HepG2 (cell line): ENCODE data around the gene UMOD. TPM values are rescaled to one million over a fixed set of nuclear protein-coding genes. Genes with fewer than 3 reads are reported as not detected.

ENCODE experiments used
- ATAC-seq: fragments of 200-7000 bp; cut with Tn5 transposase; 3 replicates; pipeline ENCODE4 v1.9.1; 2020; ENCODE audit warnings: mild to moderate bottlenecking, moderate library complexity
- BruUV-seq: library from RNA; stranded (reverse); fragments of 400-500 nt; replicated peaks from 2 replicates; lab custom pipeline; 2021; lab: Mats Ljungman, UMichigan
- CTCF ChIA-PET: fragments of 300-600 bp; formaldehyde crosslinking; extraction: SDS; loops from one replicate; lab custom pipeline; 2021; ENCODE audit warnings: low total read pairs, inconsistent platforms, low intra/inter-chr PET ratio; lab: Yijun Ruan, JAX
- POLR2A ChIA-PET: fragments of 350-600 bp; sonication (Branson Sonifier 250); formaldehyde crosslinking; loops from one replicate; lab custom pipeline; 2020; ENCODE audit warnings: antibody characterized with exemption, inconsistent platforms; lab: Yijun Ruan, JAX
- DNase-seq: peaks from one replicate; pipeline ENCODE4 v3.0.0-alpha.2; 2015; ENCODE audit warnings: low spot score
- FAIRE-seq: peaks from 3 replicates; lab custom pipeline; 2011; peaks lifted over from hg19 to GRCh38; lab: Jason Lieb, UNC
- H2AFZ ChIP-seq: one replicate; pipeline ENCODE4 v1.6.1; 2011; ENCODE audit warnings: low read length, inconsistent platforms
- H3K27ac ChIP-seq: fragments of 300-600 bp; 3 replicates; pipeline ENCODE4 v1.8.0; 2011; ENCODE audit warnings: mixed run types, mild to moderate bottlenecking, mixed read lengths, low read length, inconsistent platforms; ENCODE audit not compliant: insufficient read depth; ENCODE audit errors: extremely low read length
- H3K27me3 ChIP-seq, 2 experiments: fragments of 200-600 bp in 1 of 2; 2 replicates in 1 of 2; 3 replicates in 1 of 2; pipeline versions ENCODE4 v1.6.0 to v1.8.0; 2011; ENCODE audit warnings: low read length in 2 of 2, mild to moderate bottlenecking in 2 of 2, moderate library complexity in 2 of 2, inconsistent platforms in 1 of 2; ENCODE audit not compliant: insufficient read depth in 2 of 2, control insufficient read depth in 1 of 2
- H3K36me3 ChIP-seq, 2 experiments: fragments of 200-600 bp in 1 of 2; replicated peaks in 1 of 2; 2 replicates in 1 of 2; 3 replicates in 1 of 2; pipeline versions ENCODE4 v1.5.1 to v1.8.0; 2011; ENCODE audit warnings: low read length in 2 of 2, inconsistent platforms in 1 of 2; ENCODE audit not compliant: insufficient read depth in 2 of 2, control insufficient read depth in 1 of 2
- H3K4me1 ChIP-seq: 2 replicates; pipeline ENCODE4 v1.5.1; 2012; ENCODE audit warnings: low read length, inconsistent platforms; ENCODE audit not compliant: insufficient read depth
- H3K4me2 ChIP-seq: 2 replicates; pipeline ENCODE4 v1.6.0; 2011; ENCODE audit warnings: low read depth, low read length, inconsistent platforms
- H3K4me3 ChIP-seq, 3 experiments: fragments of 200-600 bp in 1 of 3; sonication (generic), shearing (Covaris generic) in 1 of 3; replicated peaks in 1 of 3; 2 replicates each; pipeline ENCODE4 v1.5.1; 2011 to 2016; ENCODE audit warnings: low read length in 3 of 3, inconsistent platforms in 2 of 3, low read depth in 2 of 3, mild to moderate bottlenecking in 2 of 3, control low read depth in 1 of 3, mixed read lengths in 1 of 3; ENCODE audit not compliant: insufficient read depth in 1 of 3
- H3K79me2 ChIP-seq: one replicate; pipeline ENCODE4 v1.6.1; 2011; ENCODE audit warnings: low read length, inconsistent platforms; ENCODE audit not compliant: insufficient read depth
- H3K9ac ChIP-seq: 2 replicates; pipeline ENCODE4 v1.6.0; 2011; ENCODE audit warnings: mild to moderate bottlenecking, low read depth, low read length, inconsistent platforms; ENCODE audit not compliant: insufficient read depth
- H3K9me3 ChIP-seq: 2 replicates; pipeline ENCODE4 v1.5.1; 2012; ENCODE audit warnings: mild to moderate bottlenecking, low read length
- H4K20me1 ChIP-seq: 2 replicates; pipeline ENCODE4 v1.6.0; 2011; ENCODE audit warnings: inconsistent platforms, mild to moderate bottlenecking, low read length, moderate library complexity; ENCODE audit not compliant: insufficient read depth
- ARNTL ChIP-seq: sonication (generic); formaldehyde crosslinking; IDR thresholded peaks from 2 replicates; pipeline ENCODE4 v1.4.0; 2020; ENCODE audit warnings: mild to moderate bottlenecking, missing genetic modification reagents
- CEBPB ChIP-seq: IDR thresholded peaks from 2 replicates; pipeline ENCODE4 v1.6.1; 2011; ENCODE audit warnings: low read depth, low read length, improper control_type of control experiment, borderline replicate concordance
- CEBPG ChIP-seq: IDR thresholded peaks from 2 replicates; pipeline ENCODE4 v1.6.1; 2016
- MBNL3 ChIP-seq: fragments of 250-450 bp; sonication (Bioruptor Pico); conservative IDR thresholded peaks from 2 replicates; pipeline ENCODE4 v1.8.0; 2022; ENCODE audit warnings: mild to moderate bottlenecking, inconsistent platforms
- ZNF501 ChIP-seq: sonication (generic); formaldehyde crosslinking; IDR thresholded peaks from 2 replicates; pipeline ENCODE4 v1.5.1; 2020; ENCODE audit warnings: mild to moderate bottlenecking, moderate library complexity, missing genetic modification reagents
- ZNF607 ChIP-seq: sonication (generic); formaldehyde crosslinking; IDR thresholded peaks from 2 replicates; pipeline ENCODE4 v1.5.1; 2020; ENCODE audit warnings: missing genetic modification reagents, mild to moderate bottlenecking, borderline replicate concordance
- WGBS: methylation state at CpG from one replicate; pipeline ENCODE4 v1.1.6; 2017; ENCODE audit warnings: low lambda C conversion rate; 5-methylcytosine and 5-hydroxymethylcytosine counted together
- in situ Hi-C: cut with HindIII; loops from 2 replicates; pipeline ENCODE4 v1.10.0; 2017; ENCODE audit warnings: low pct_unique_long_range_greater_than_20kb; ENCODE audit not compliant: extremely low pct_ligation_motif_present
- intact Hi-C: fragments of 100-400 bp; cut with micrococcal nuclease; formaldehyde crosslinking; loops from one replicate; pipeline ENCODE4 v1.10.0; 2022; ENCODE audit not compliant: unreplicated experiment
- polyA plus RNA-seq, 8 experiments: library from polyadenylated mRNA; depleted of rRNA in 3 of 8; stranded (reverse) in 7 of 8; unstranded in 1 of 8; fragments of >200 nt; fragmentation: Illumina TruSeq in 4 of 8; extraction: Trizol in 4 of 8; gene quantifications; 2 replicates each; pipeline versions ENCODE4 v1.2.1 to v1.2.3, GENCODE V29; 2011 to 2016; ENCODE audit warnings: low read depth in 4 of 8, missing spikeins in 1 of 8, mixed read lengths in 1 of 8; ENCODE audit not compliant: insufficient read depth in 1 of 8
- total RNA-seq, 5 experiments: library from RNA; depleted of rRNA; stranded (reverse); fragments of >200 nt; fragmentation: Illumina TruSeq; extraction: Trizol; gene quantifications; 2 replicates each; pipeline ENCODE4 v1.2.3, GENCODE V29; 2016; ENCODE audit warnings: low read depth in 1 of 5
- TF ChIP-seq, protein P1 (sequence below): sonication (generic); formaldehyde crosslinking; IDR thresholded peaks from 2 replicates; pipeline ENCODE4 v1.4.0; 2020; ENCODE audit warnings: mild to moderate bottlenecking, missing genetic modification reagents

Gene UMOD
- total and polyA plus RNA-seq, 2 of the 13 experiments (the other 11 are each of a cell fraction or from before 2014, with no cell fraction given), result not detected

DNA sequence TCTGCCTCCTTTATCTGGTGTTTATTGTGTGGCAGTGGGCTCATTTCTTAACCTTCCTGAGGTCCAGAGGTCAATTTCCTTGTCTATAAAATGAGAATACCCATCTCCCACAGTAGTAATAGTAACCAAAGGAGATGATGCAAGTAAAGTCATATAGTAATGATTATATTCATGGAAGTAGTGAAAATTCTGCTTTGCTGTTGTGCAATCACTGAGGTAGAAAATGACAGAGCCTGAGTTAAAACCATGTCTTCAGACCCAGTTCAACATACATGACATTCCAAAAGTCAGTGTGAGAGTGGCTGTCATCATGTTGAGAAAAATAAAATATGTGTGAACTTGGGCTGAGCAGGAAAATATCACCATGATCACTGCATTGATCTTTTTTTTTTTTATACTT is 864 bp upstream of the UMOD start:
- no peak overlapping the region for H3K4me2 ChIP-seq
- H3K27me3 ChIP-seq, result peaks cover 0 to 4% of the 10 kb centered on the region in 2 experiments; a peak in 1 of 5 replicates
- no peak for ATAC-seq
- H3K79me2 ChIP-seq, result no peaks in the 10 kb centered on the region
- POLR2A ChIA-PET, result no interaction called here
- no peaks in the 10 kb centered on the region for H3K9me3 ChIP-seq
- no peaks in the 10 kb centered on the region for H3K36me3 ChIP-seq
- BruUV-seq, result no TSS peak
- no peak overlapping the region for H3K4me3 ChIP-seq
- CTCF ChIA-PET, result no interaction called here
- intact Hi-C loops (no loop called here), in situ Hi-C loops (no loop called here)
- H3K4me1 ChIP-seq, result peaks cover 19% of the 10 kb centered on the region
- no peak for FAIRE-seq
- H3K27ac ChIP-seq, result no peak overlapping the region
- TF ChIP-seq CEBPB, result peak; percentile 91
- TF ChIP-seq CEBPG, result 0 out of 2 replicates have a peak, but pooled peaks have one; percentile 25
- TF ChIP-seq ZNF607 (CRISPR knock-in tag), result no peak
- no peak overlapping the region for H2AFZ ChIP-seq
- H3K9ac ChIP-seq, result no peak overlapping the region
- no peaks in the 10 kb centered on the region for H4K20me1 ChIP-seq
- no peak for DNase-seq

DNA sequence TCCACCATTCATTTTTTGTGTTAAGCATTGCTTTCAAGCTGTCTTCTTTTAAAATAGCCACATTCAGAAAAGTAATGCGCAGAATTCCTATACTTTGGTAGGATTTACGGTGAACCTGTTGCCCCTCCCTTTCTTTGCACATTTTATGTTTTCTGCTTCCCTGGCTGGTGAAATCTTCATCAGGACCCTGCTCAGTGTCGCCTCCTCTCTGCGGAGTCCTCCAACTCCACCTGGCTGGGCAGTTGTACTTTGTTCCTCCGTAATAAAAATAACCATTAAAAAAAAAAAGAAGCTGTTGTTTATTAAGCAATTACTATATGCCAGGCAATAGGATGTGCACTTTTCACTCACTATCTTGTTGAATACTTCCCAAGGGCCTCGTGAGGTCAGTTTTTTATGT is 2.9 kb downstream of the UMOD start:
- TF ChIP-seq, protein P1, sequence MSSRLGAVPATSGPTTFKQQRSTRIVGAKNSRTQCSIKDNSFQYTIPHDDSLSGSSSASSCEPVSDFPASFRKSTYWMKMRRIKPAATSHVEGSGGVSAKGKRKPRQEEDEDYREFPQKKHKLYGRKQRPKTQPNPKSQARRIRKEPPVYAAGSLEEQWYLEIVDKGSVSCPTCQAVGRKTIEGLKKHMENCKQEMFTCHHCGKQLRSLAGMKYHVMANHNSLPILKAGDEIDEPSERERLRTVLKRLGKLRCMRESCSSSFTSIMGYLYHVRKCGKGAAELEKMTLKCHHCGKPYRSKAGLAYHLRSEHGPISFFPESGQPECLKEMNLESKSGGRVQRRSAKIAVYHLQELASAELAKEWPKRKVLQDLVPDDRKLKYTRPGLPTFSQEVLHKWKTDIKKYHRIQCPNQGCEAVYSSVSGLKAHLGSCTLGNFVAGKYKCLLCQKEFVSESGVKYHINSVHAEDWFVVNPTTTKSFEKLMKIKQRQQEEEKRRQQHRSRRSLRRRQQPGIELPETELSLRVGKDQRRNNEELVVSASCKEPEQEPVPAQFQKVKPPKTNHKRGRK (CRISPR knock-in tag), result no peak
- no peak for TF ChIP-seq ARNTL (CRISPR knock-in tag)
- no peak for TF ChIP-seq MBNL3
- TF ChIP-seq ZNF501 (CRISPR knock-in tag), result no peak
- no peaks in the 10 kb centered on the region for H3K36me3 ChIP-seq
- ChIA-PET POLR2A (no interaction called here), CTCF (no interaction called here)
- H3K9me3 ChIP-seq, result no peaks in the 10 kb centered on the region
- FAIRE-seq (no peak), DNase-seq (no peak), ATAC-seq (no peak)
- no peak overlapping the region for H2AFZ ChIP-seq
- H3K4me2 ChIP-seq, result no peak overlapping the region
- peaks cover 9% of the 10 kb centered on the region for H3K4me1 ChIP-seq
- in situ Hi-C loops, result no loop called here
- intact Hi-C loops, result no loop called here
- no peaks in the 10 kb centered on the region for H4K20me1 ChIP-seq
- no peaks in the 10 kb centered on the region for H3K27me3 ChIP-seq
- WGBS, result 77% methylated on average over 6 of the region's 6 CpGs
- no peak overlapping the region for H3K4me3 ChIP-seq
- BruUV-seq, result no TSS peak
- no peak overlapping the region for H3K9ac ChIP-seq
- no peak overlapping the region for H3K27ac ChIP-seq
- no peaks in the 10 kb centered on the region for H3K79me2 ChIP-seq
